Neural cell (in vitro differentiated cells): Measurements from ENCODE around the gene DNM2. TPM values are rescaled to one million over a fixed set of nuclear protein-coding genes. Genes with fewer than 3 reads are reported as not detected.

Experiments used
- H2AFZ ChIP-seq: fragments of 200-600, 300-800 bp; sonication (generic), shearing (Covaris generic); 2 replicates; pipeline ENCODE4 v1.6.0; 2014; ENCODE audit warnings: low read depth, mild to moderate bottlenecking, antibody characterized with exemption, low read length, moderate library complexity
- H3F3A ChIP-seq: fragments of 200-600 bp; shearing (Covaris generic); 2 replicates; pipeline ENCODE4 v1.6.1; 2016; ENCODE audit warnings: mild to moderate bottlenecking, moderate library complexity, mixed read lengths, antibody characterized with exemption, low read length; ENCODE audit not compliant: insufficient read depth, poor library complexity, severe bottlenecking
- H3K27ac ChIP-seq: fragments of 200-600, 300-800 bp; sonication (generic), shearing (Covaris generic); 2 replicates; pipeline ENCODE4 v1.5.1; 2014; ENCODE audit warnings: mild to moderate bottlenecking, low read length, moderate library complexity
- H3K27me3 ChIP-seq: fragments of 300-800, 200-600 bp; sonication (generic), shearing (Covaris generic); 2 replicates; pipeline ENCODE4 v1.6.0; 2014; ENCODE audit warnings: mild to moderate bottlenecking, low read depth, low read length, moderate library complexity; ENCODE audit not compliant: insufficient read depth
- H3K36me3 ChIP-seq: fragments of 300-800, 200-600 bp; sonication (generic), shearing (Covaris generic); 2 replicates; pipeline ENCODE4 v1.5.1; 2014; ENCODE audit warnings: mild to moderate bottlenecking, antibody characterized with exemption, low read length, moderate library complexity; ENCODE audit not compliant: insufficient read depth
- H3K4me2 ChIP-seq: fragments of 300-800, 200-600 bp; sonication (generic), shearing (Covaris generic); 2 replicates; pipeline ENCODE4 v1.6.0; 2014; ENCODE audit warnings: mild to moderate bottlenecking, low read length
- H3K4me3 ChIP-seq: fragments of 300-800, 200-600 bp; sonication (generic), shearing (Covaris generic); 2 replicates; pipeline ENCODE4 v1.5.1; 2014; ENCODE audit warnings: mild to moderate bottlenecking, low read length, moderate library complexity
- H3K79me2 ChIP-seq: fragments of 200-600 bp; shearing (Covaris generic); replicated peaks from 2 replicates; pipeline ENCODE4 v1.6.0; 2014; ENCODE audit warnings: mild to moderate bottlenecking, low read length, moderate library complexity; ENCODE audit not compliant: insufficient read depth
- H3K9ac ChIP-seq: fragments of 300-800, 200-600 bp; sonication (generic), shearing (Covaris generic); 2 replicates; pipeline ENCODE4 v1.6.1; 2016; ENCODE audit warnings: mild to moderate bottlenecking, low read length, mixed read lengths
- H3K9me2 ChIP-seq: fragments of 200-600 bp; shearing (Covaris generic); 2 replicates; pipeline ENCODE4 v1.6.1; 2016; ENCODE audit warnings: mild to moderate bottlenecking, low read length, mixed read lengths; ENCODE audit not compliant: insufficient read depth
- H3K9me3 ChIP-seq: fragments of 200-600, 300-800 bp; sonication (generic), shearing (Covaris generic); 2 replicates; pipeline ENCODE4 v1.6.1; 2016; ENCODE audit warnings: mild to moderate bottlenecking, mixed run types, low read length, moderate library complexity, mixed read lengths
- H4K20me1 ChIP-seq: fragments of 200-600 bp; shearing (Covaris generic); 2 replicates; pipeline ENCODE4 v1.6.1; 2016; ENCODE audit warnings: mild to moderate bottlenecking, mixed run types; ENCODE audit not compliant: insufficient read depth
- CTCF ChIP-seq: fragments of 450-650 bp; IDR thresholded peaks from 2 replicates; pipeline ENCODE4 v1.5.1; 2014; ENCODE audit warnings: antibody characterized with exemption, mild to moderate bottlenecking, moderate library complexity; ENCODE audit not compliant: poor library complexity, severe bottlenecking
- EP300 ChIP-seq: fragments of 450-650 bp; conservative IDR thresholded peaks from 2 replicates; pipeline ENCODE4 v1.6.1; 2014; ENCODE audit warnings: antibody characterized with exemption, mild to moderate bottlenecking, moderate library complexity; ENCODE audit not compliant: poor library complexity, severe bottlenecking
- EZH2 ChIP-seq: fragments of 200-600, 300-800 bp; shearing (Covaris generic), sonication (generic); IDR thresholded peaks from 2 replicates; pipeline ENCODE4 v1.6.1; 2014; ENCODE audit warnings: antibody characterized with exemption, low read length, borderline replicate concordance, mild to moderate bottlenecking; ENCODE audit not compliant: insufficient read depth, poor library complexity, severe bottlenecking
- MXI1 ChIP-seq: fragments of 450-650 bp; conservative IDR thresholded peaks from 2 replicates; pipeline ENCODE4 v1.6.1; 2014; ENCODE audit warnings: antibody characterized with exemption, mild to moderate bottlenecking; ENCODE audit not compliant: poor library complexity, severe bottlenecking
- POLR2AphosphoS5 ChIP-seq: IDR thresholded peaks from 2 replicates; pipeline ENCODE4 v1.6.1; 2012
- RAD21 ChIP-seq: fragments of 450-650 bp; conservative IDR thresholded peaks from 2 replicates; pipeline ENCODE4 v1.6.1; 2014; ENCODE audit warnings: antibody characterized with exemption, mild to moderate bottlenecking, moderate library complexity
- REST ChIP-seq: IDR thresholded peaks from 2 replicates; pipeline ENCODE4 v1.6.1; 2012; ENCODE audit warnings: borderline replicate concordance
- SMC3 ChIP-seq: fragments of 450-650 bp; conservative IDR thresholded peaks from 2 replicates; pipeline ENCODE4 v1.6.1; 2014; ENCODE audit warnings: antibody characterized with exemption, mild to moderate bottlenecking, moderate library complexity; ENCODE audit not compliant: poor library complexity
- TAF1 ChIP-seq: IDR thresholded peaks from 2 replicates; pipeline ENCODE4 v1.6.1; 2012; ENCODE audit warnings: low read depth
- polyA plus RNA-seq: library from polyadenylated mRNA; depleted of rRNA; stranded (reverse); fragments of >200 nt; gene quantifications from 2 replicates; pipeline ENCODE4 v1.2.3, GENCODE V29; 2014

DNM2 gene
- polyA plus RNA-seq, 1 donor from 2014 or later: 31.4 TPM

- H4K20me1 ChIP-seq: peaks cover 17% of the 10 kb centered on the region
- no peak overlapping the region for H3K9ac ChIP-seq
- H3K36me3 ChIP-seq: peaks cover under 1% of the 10 kb centered on the region
- H3K9me2 ChIP-seq: no peaks in the 10 kb centered on the region
- no peaks in the 10 kb centered on the region for H3K9me3 ChIP-seq
- H3F3A ChIP-seq: no peaks in the 10 kb centered on the region
- H3K4me3 ChIP-seq: no peak overlapping the region
- no peak overlapping the region for H3K4me2 ChIP-seq
- no peaks in the 10 kb centered on the region for H3K79me2 ChIP-seq
- H3K27me3 ChIP-seq: no peaks in the 10 kb centered on the region
- TF ChIP-seq MXI1 (no peak), POLR2AphosphoS5 (no peak), SMC3 (no peak), RAD21 (no peak), REST (no peak), EZH2 (no peak), TAF1 (no peak), EP300 (no peak), CTCF (no peak)
- no peak overlapping the region for H2AFZ ChIP-seq
- H3K27ac ChIP-seq: no peak overlapping the region
These were observed 31.0 kb upstream of the DNM2 start for GRCh38 chr19:10686661-10687517.

GRCh38 chr19:10687518-10688288, 30.2 kb upstream of the DNM2 start:
- no peak overlapping the region for H3K27ac ChIP-seq
- no peaks in the 10 kb centered on the region for H3K9me2 ChIP-seq
- H3K27me3 ChIP-seq: no peaks in the 10 kb centered on the region
- peaks cover 9% of the 10 kb centered on the region for H3K36me3 ChIP-seq
- H3K4me3 ChIP-seq: no peak overlapping the region
- H3K4me2 ChIP-seq: no peak overlapping the region
- no peak overlapping the region for H2AFZ ChIP-seq
- no peak overlapping the region for H3K9ac ChIP-seq
- TF ChIP-seq EZH2: no peak
- TF ChIP-seq POLR2AphosphoS5: no peak
- TF ChIP-seq SMC3: no peak
- TF ChIP-seq EP300: no peak
- no peak for TF ChIP-seq TAF1
- TF ChIP-seq MXI1: no peak
- TF ChIP-seq REST: no peak
- no peak for TF ChIP-seq RAD21
- TF ChIP-seq CTCF: no peak
- peaks cover 17% of the 10 kb centered on the region for H4K20me1 ChIP-seq
- H3F3A ChIP-seq: no peaks in the 10 kb centered on the region
- H3K79me2 ChIP-seq: no peaks in the 10 kb centered on the region
- H3K9me3 ChIP-seq: no peaks in the 10 kb centered on the region
